Measurements from ENCODE around the gene WDR45B.

Gene WDR45B

GRCh38 chr17:82589851-82590180, 58.4 kb downstream of the WDR45B start:
- Histone ChIP-seq H3K9me2 (replicated peaks; ENCODE audit: insufficient read depth, low read length) (no peaks in the 10 kb centered on the region), H3K27ac (ENCODE audit: low read depth, low read length) (no peak overlapping the region), H4K20me1 (ENCODE audit: low read depth, low read length) (no peaks in the 10 kb centered on the region), H3K27me3 (ENCODE audit: low read length) (no peaks in the 10 kb centered on the region), H3K4me3 (ENCODE audit: insufficient read depth, low read length, poor library complexity, severe bottlenecking) (no peak overlapping the region), H3K36me3 (ENCODE audit: low read length) (peaks cover 4% of the 10 kb centered on the region; the same call in 1 of the 2 replicates), H3K9me3 (ENCODE audit: insufficient read depth, low read length) (no peaks in the 10 kb centered on the region), H2AFZ (ENCODE audit: low read depth, low read length, severe bottlenecking) (no peak overlapping the region), H3K9ac (ENCODE audit: low read length) (no peak overlapping the region), H3K4me2 (ENCODE audit: low read depth, low read length, poor library complexity, severe bottlenecking) (no peak overlapping the region), H3F3A (ENCODE audit: insufficient read depth) (peaks cover 35% of the 10 kb centered on the region), H3K79me2 (ENCODE audit: insufficient read depth, low read length) (no peaks in the 10 kb centered on the region)
- no peak for TF ChIP-seq EZH2phosphoT487 (conservative IDR thresholded peaks at IDR 0.05; ENCODE audit: low read length)
- no peak for TF ChIP-seq CTCF (IDR thresholded peaks at IDR 0.05; ENCODE audit: insufficient read depth, low read length, poor library complexity, severe bottlenecking)

GRCh38 chr17:82588266-82589175, 59.7 kb downstream of the WDR45B start:
- Histone ChIP-seq H2AFZ (ENCODE audit: low read depth, low read length, severe bottlenecking) (no peak overlapping the region), H4K20me1 (ENCODE audit: low read depth, low read length) (no peaks in the 10 kb centered on the region), H3K4me3 (ENCODE audit: insufficient read depth, low read length, poor library complexity, severe bottlenecking) (no peak overlapping the region), H3K79me2 (ENCODE audit: insufficient read depth, low read length) (no peaks in the 10 kb centered on the region), H3K27me3 (ENCODE audit: low read length) (no peaks in the 10 kb centered on the region), H3K27ac (ENCODE audit: low read depth, low read length) (no peak overlapping the region), H3K4me2 (ENCODE audit: low read depth, low read length, poor library complexity, severe bottlenecking) (no peak overlapping the region), H3K36me3 (ENCODE audit: low read length) (peaks cover 4% of the 10 kb centered on the region; the same call in 1 of the 2 replicates), H3K9me2 (replicated peaks; ENCODE audit: insufficient read depth, low read length) (no peaks in the 10 kb centered on the region), H3F3A (ENCODE audit: insufficient read depth) (peaks cover 35% of the 10 kb centered on the region), H3K9me3 (ENCODE audit: insufficient read depth, low read length) (no peaks in the 10 kb centered on the region), H3K9ac (ENCODE audit: low read length) (no peak overlapping the region)
- no peak for TF ChIP-seq CTCF (IDR thresholded peaks at IDR 0.05; ENCODE audit: insufficient read depth, low read length, poor library complexity, severe bottlenecking)
- TF ChIP-seq EZH2phosphoT487 (conservative IDR thresholded peaks at IDR 0.05; ENCODE audit: low read length) = no peak

GRCh38 chr17:82587234-82588086, 60.8 kb downstream of the WDR45B start:
- H3K9ac ChIP-seq (ENCODE audit: low read length) = no peak overlapping the region
- no peaks in the 10 kb centered on the region for H4K20me1 ChIP-seq (ENCODE audit: low read depth, low read length)

More at GRCh38 chr17:82587234-82588086, 60.8 kb downstream of the WDR45B start:
- H3F3A ChIP-seq (ENCODE audit: insufficient read depth) = peaks cover 28% of the 10 kb centered on the region
- H3K27ac ChIP-seq (ENCODE audit: low read depth, low read length) = no peak overlapping the region
- no peak overlapping the region for H3K4me3 ChIP-seq (ENCODE audit: insufficient read depth, low read length, poor library complexity, severe bottlenecking)
- H3K36me3 ChIP-seq (ENCODE audit: low read length) = peaks cover 4% of the 10 kb centered on the region; the same call in 1 of the 2 replicates
- H3K9me3 ChIP-seq (ENCODE audit: insufficient read depth, low read length) = no peaks in the 10 kb centered on the region
- H3K79me2 ChIP-seq (ENCODE audit: insufficient read depth, low read length) = no peaks in the 10 kb centered on the region
- TF ChIP-seq CTCF (IDR thresholded peaks at IDR 0.05; ENCODE audit: insufficient read depth, low read length, poor library complexity, severe bottlenecking) (no peak), EZH2phosphoT487 (conservative IDR thresholded peaks at IDR 0.05; ENCODE audit: low read length) (no peak)
- H3K27me3 ChIP-seq (ENCODE audit: low read length) = no peaks in the 10 kb centered on the region
- no peaks in the 10 kb centered on the region for H3K9me2 ChIP-seq (replicated peaks; ENCODE audit: insufficient read depth, low read length)
- no peak overlapping the region for H3K4me2 ChIP-seq (ENCODE audit: low read depth, low read length, poor library complexity, severe bottlenecking)
- no peak overlapping the region for H2AFZ ChIP-seq (ENCODE audit: low read depth, low read length, severe bottlenecking)

All from SU-DHL-6 (cell line).